Gastrocnemius medialis (tissue), 4 donors: ENCODE results near the gene CD2AP. TPM values are rescaled to one million over a fixed set of nuclear protein-coding genes. Genes with fewer than 3 reads are reported as not detected.

Experiments used
- ATAC-seq, 2 donors: fragments of 150-250 bp; one replicate each; pipeline ENCODE4 v1.9.1; 2016
- DNase-seq, 2 donors: peaks; one replicate each; pipeline ENCODE4 v3.0.0-alpha.2; 2019
- H3K27ac ChIP-seq, 4 donors: fragments of 200-600 bp; sonication (generic); 1 replicate in 1 of 4; 2 replicates in 3 of 4; pipeline ENCODE4 v1.5.1; 2016 to 2018; ENCODE audit warnings: mild to moderate bottlenecking in 2 of 4, moderate library complexity in 1 of 4
- H3K27me3 ChIP-seq, 3 donors: fragments of 200-600 bp; sonication (generic) in 2 of 3; 1 replicate in 1 of 3; 2 replicates in 2 of 3; pipeline versions ENCODE4 v1.5.1 to v1.6.0; 2016 to 2019; ENCODE audit warnings: mild to moderate bottlenecking in 1 of 3, moderate library complexity in 1 of 3
- H3K36me3 ChIP-seq, 2 donors: fragments of 200-600 bp; sonication (generic) in 1 of 2; one replicate each; pipeline ENCODE4 v1.5.1; 2017 to 2018
- H3K4me1 ChIP-seq, 2 donors: fragments of 200-600 bp; sonication (generic) in 1 of 2; one replicate each; pipeline ENCODE4 v1.5.1; 2016 to 2017; ENCODE audit warnings: mild to moderate bottlenecking in 2 of 2
- H3K4me3 ChIP-seq, 4 donors: fragments of 200-600 bp; sonication (generic) in 3 of 4; 1 replicate in 1 of 4; 2 replicates in 3 of 4; pipeline ENCODE4 v1.5.1; 2016 to 2019; ENCODE audit warnings: mild to moderate bottlenecking in 2 of 4
- H3K9me3 ChIP-seq, 3 donors: fragments of 200-600 bp; sonication (generic) in 2 of 3; 1 replicate in 1 of 3; 2 replicates in 2 of 3; pipeline ENCODE4 v1.5.1; 2016 to 2019
- POLR2A ChIP-seq, 2 donors: fragments of 450-650 bp; IDR thresholded peaks; one replicate each; pipeline ENCODE4 v1.6.1; 2017; ENCODE audit warnings: antibody characterized with exemption in 2 of 2, mild to moderate bottlenecking in 2 of 2, moderate library complexity in 2 of 2
- in situ Hi-C, 4 donors: fragments of 200-750 bp; cut with MboI; loops; one replicate each; pipeline versions ENCODE4 v1.15.0 to v1.8.0; 2017; ENCODE audit warnings: low sequenced_read_pairs in 4 of 4
- intact Hi-C: fragments of 100-400 bp; cut with DNase I; formaldehyde crosslinking; loops from one replicate; pipeline ENCODE4 v1.15.1; 2023; ENCODE audit warnings: low total_unique reads
- total RNA-seq, 4 donors: library from RNA; depleted of rRNA; stranded (reverse); fragments of >200 nt; gene quantifications; one replicate each; pipeline versions ENCODE4 v1.1.0 to v1.2.3, GENCODE V29; 2016
- TF ChIP-seq, protein P1 (sequence below), 5 experiments: fragments of 450-650 bp in 3 of 5; fragments of 200-600 bp in 2 of 5; sonication (generic) in 2 of 5; IDR thresholded peaks in 4 of 5; conservative IDR thresholded peaks in 1 of 5; 1 replicate in 4 of 5; 2 replicates in 1 of 5; pipeline ENCODE4 v1.5.1; 2016 to 2019; ENCODE audit warnings: antibody characterized with exemption in 5 of 5, mild to moderate bottlenecking in 3 of 5, moderate library complexity in 3 of 5

The CD2AP gene
- total RNA-seq, 4 donors from 2014 or later = 6.9 to 14.1 (median 8.6) TPM

DNA sequence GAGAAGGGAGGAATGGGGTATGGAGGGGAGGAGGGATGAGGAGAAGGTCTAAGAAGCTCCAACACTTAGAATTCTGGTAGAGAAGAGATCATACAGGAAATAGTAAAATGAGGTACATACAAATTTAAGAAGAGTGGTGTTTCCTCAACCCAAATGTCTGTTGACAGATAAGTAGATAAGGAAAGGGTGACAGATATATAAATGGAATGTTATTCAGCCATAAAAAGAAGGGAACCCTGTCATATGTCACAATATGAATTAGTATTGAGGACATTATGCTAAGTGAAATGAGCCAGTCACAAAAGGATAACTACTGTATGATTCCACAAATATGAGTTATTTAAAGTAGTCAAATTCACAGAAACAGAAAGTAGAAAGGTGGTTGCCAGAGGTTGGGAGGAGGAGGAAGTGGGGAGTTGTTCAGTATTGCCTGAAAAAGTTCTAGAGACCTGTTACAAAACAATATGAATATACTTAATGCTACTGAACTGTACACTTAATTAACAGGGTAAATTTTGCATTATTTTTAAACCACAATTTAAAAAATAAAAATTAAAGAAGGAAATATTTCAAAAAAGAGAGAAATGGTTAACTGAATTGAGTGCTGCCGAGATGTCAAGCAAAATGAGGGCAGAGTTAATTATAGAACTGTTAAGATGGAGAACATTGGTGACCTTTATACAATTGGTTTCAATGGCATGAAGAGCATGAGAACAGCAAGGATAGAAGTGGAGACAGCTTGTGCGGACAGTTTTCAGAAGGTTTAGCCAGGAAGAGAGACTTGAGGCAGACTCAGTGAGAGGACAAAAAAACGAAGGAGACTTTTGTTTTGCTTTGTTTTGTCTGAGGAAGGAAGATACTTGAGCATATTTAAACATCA, 173.2 kb downstream of the CD2AP start:
- no peak for DNase-seq
- Histone ChIP-seq H3K9me3 (no peaks in the 10 kb centered on the region), H3K4me3 (peak overlapping the region in 3 of 4 donors; percentile 0 to 8 (median 7)), H3K4me1 (peaks cover 11 to 28% of the 10 kb centered on the region in 2 donors), H3K36me3 (no peaks in the 10 kb centered on the region), H3K27ac (peak overlapping the region; percentile 24 to 51 (median 47)), H3K27me3 (no peaks in the 10 kb centered on the region)
- in situ Hi-C loops = no loop called here
- intact Hi-C loops = no loop called here
- TF ChIP-seq POLR2A (IDR thresholded peaks at IDR 0.05) = no peak
- TF ChIP-seq, protein P1, sequence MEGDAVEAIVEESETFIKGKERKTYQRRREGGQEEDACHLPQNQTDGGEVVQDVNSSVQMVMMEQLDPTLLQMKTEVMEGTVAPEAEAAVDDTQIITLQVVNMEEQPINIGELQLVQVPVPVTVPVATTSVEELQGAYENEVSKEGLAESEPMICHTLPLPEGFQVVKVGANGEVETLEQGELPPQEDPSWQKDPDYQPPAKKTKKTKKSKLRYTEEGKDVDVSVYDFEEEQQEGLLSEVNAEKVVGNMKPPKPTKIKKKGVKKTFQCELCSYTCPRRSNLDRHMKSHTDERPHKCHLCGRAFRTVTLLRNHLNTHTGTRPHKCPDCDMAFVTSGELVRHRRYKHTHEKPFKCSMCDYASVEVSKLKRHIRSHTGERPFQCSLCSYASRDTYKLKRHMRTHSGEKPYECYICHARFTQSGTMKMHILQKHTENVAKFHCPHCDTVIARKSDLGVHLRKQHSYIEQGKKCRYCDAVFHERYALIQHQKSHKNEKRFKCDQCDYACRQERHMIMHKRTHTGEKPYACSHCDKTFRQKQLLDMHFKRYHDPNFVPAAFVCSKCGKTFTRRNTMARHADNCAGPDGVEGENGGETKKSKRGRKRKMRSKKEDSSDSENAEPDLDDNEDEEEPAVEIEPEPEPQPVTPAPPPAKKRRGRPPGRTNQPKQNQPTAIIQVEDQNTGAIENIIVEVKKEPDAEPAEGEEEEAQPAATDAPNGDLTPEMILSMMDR (IDR thresholded peaks at IDR 0.05 in 4 of 5, conservative IDR thresholded peaks at IDR 0.05 in 1 of 5) = no peak
- ATAC-seq = peak; percentile 31 to 62

DNA sequence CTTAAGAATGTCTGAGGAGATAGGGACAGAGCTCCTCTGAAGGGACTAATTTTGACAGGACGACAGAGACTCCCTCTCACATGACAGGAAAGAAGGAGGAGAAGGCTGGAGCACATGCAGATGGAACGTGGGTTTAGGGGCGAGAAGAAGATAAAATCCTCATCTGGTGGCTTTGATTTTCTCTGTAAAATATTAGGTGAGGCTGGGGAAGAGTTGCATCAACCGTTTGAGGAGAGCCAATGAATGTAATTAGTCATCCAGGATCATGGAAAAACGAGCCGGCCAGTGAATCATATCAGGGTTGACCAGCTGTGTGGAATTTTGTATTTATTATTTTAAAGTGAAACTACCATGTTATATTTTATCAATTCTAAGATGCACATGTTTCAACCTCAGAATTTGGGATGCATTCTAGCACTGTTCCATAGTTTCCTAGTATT, 173.9 kb downstream of the CD2AP start:
- no peaks in the 10 kb centered on the region for H3K36me3 ChIP-seq
- intact Hi-C loops = no loop called here
- in situ Hi-C loops = no loop called here
- DNase-seq (no peak), ATAC-seq (peak; percentile 59 to 63)
- H3K9me3 ChIP-seq = no peaks in the 10 kb centered on the region
- TF ChIP-seq, protein P1 (IDR thresholded peaks at IDR 0.05 in 4 of 5, conservative IDR thresholded peaks at IDR 0.05 in 1 of 5) = no peak
- TF ChIP-seq POLR2A (IDR thresholded peaks at IDR 0.05) = no peak
- peak overlapping the region; percentile 24 to 51 (median 47) for H3K27ac ChIP-seq
- H3K27me3 ChIP-seq = no peaks in the 10 kb centered on the region
- peak overlapping the region in 3 of 4 donors; percentile 0 to 8 (median 7) for H3K4me3 ChIP-seq
- H3K4me1 ChIP-seq = peaks cover 11 to 28% of the 10 kb centered on the region in 2 donors

DNA sequence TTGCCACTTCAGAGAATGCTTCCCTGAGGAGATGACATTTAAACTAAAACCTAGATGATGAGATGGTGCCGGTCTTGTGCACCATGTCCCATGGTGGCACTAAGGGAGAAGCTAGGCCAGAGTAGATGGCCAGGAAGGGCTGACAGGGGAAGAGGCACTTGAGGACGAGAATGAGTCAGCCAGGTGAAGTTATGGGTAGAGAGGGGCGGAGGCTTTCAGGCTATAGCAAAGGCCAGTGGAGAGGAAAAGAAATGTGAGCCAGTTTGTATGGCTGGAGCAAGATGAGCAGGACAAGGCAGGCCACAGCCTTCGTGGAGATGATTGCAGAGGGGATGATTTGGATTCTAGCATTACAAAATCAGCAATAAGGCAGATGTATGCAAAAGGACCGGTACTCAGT, 176.1 kb downstream of the CD2AP start:
- in situ Hi-C loops (no loop called here), intact Hi-C loops (no loop called here)
- Histone ChIP-seq H3K4me3 (no peak overlapping the region), H3K9me3 (no peaks in the 10 kb centered on the region), H3K4me1 (peaks cover 11 to 20% of the 10 kb centered on the region in 2 donors), H3K27me3 (no peaks in the 10 kb centered on the region), H3K36me3 (no peaks in the 10 kb centered on the region), H3K27ac (no peak overlapping the region)
- TF ChIP-seq POLR2A (IDR thresholded peaks at IDR 0.05) = no peak
- TF ChIP-seq, protein P1 (IDR thresholded peaks at IDR 0.05 in 4 of 5, conservative IDR thresholded peaks at IDR 0.05 in 1 of 5) = no peak
- DNase-seq (no peak), ATAC-seq (no peak)

DNA sequence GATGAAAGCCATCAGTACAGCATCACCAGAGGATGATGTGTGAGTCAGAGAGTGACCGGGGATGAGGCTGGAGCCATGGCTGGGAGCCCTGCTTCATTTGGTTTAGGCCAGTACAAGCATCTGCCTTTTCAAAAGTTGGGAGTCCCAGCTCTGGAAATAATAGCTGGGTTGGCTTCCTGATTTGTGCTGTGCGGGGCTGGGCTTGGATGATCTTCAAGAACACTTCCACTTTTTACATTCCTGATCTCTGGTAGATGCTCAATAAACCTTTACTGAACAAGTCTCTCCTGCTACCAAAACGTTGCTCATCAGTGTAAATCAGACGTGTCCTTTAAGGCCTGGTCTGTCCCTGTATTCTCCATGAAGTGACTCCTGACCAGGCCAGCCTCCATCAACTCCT, 176.7 kb downstream of the CD2AP start:
- no peak overlapping the region for H3K4me3 ChIP-seq
- no peaks in the 10 kb centered on the region for H3K9me3 ChIP-seq
- H3K4me1 ChIP-seq = peaks cover 11 to 20% of the 10 kb centered on the region in 2 donors
- ATAC-seq (no peak), DNase-seq (no peak)
- no peaks in the 10 kb centered on the region for H3K27me3 ChIP-seq
- in situ Hi-C loops (no loop called here), intact Hi-C loops (no loop called here)
- TF ChIP-seq POLR2A (IDR thresholded peaks at IDR 0.05) = no peak
- TF ChIP-seq, protein P1 (IDR thresholded peaks at IDR 0.05 in 4 of 5, conservative IDR thresholded peaks at IDR 0.05 in 1 of 5) = no peak
- no peaks in the 10 kb centered on the region for H3K36me3 ChIP-seq
- no peak overlapping the region for H3K27ac ChIP-seq
